ENCODE results near the gene INHBC.
"Not testable (repeated sequence)": the region's sequence is repeated elsewhere in the genome, so short reads cannot be mapped to it uniquely, and the experiment has no call there.

Gene INHBC

GRCh38 chr12:57488402-57489156, 54.0 kb downstream of the INHBC start:
- no peak for DNase-seq

DNA sequence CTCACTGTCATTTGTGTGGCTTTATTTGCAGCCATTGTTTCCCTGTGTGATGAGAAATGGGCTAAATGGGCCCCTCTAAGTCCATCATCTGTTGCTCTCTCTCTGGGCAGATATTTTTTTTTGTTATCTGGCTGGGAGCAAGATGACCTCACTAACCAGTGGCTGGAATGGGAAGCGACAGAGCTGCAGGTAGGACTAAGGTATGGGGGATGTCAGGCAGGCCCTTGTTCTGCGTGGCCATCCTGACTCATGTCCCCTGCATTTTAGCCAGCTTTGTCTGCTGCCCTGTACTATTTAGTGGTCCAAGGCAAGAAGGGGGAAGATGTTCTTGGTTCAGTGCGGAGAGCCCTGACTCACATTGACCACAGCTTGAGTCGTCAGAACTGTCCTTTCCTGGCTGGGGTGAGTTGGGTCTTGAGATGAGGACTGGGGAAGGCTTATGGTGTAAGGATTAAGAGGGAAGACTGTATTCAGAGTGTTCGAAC, 54.6 kb downstream of the INHBC start:
- DNase-seq, result no peak

- DNase-seq, result no peak
Measured at GRCh38 chr12:57490126-57490525, 55.5 kb downstream of the INHBC start.

DNA sequence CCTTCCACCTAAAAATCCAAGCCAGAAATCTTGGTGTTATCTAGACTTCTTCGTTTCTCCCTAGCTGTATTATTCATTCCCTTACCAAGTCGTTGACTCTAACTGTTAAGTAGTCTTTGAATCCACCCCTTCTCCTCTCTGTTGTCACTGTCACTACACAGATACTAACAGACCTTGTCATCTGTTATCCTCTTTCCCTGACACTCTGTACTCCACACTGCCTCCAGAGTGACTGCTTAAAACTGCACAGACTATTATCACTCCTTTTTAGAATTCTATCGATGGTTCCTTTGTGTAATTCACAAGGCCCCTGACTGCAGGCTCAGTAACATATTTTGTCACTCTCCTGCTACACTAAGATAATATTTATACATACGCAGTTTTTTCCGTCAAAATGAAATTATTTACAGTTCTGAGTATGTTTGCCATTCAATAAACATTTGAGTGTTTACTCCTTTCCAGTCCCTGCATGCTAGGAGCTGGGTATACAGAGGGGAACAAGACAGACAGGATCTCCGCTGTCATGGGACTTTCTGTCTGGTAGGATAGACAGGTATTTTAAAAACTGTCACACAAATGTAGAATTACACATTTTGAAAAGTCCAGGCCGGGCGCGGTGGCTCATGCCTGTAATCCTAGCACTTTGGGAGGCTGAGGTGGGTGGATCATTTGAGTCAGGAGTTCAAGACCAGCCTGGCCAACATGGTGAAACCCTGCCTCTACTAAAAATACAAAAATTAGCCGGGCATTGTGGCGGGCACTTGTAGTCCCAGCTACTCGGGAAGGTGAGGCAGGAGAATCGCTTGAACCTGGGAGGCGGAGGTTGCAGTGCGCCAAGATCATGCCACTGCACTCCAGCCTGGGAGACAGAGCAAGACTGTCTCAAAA, 57.1 kb downstream of the INHBC start:
- DNase-seq, result no peak

- not testable (repeated sequence) for DNase-seq
Measured at GRCh38 chr12:57495051-57495701, 60.6 kb downstream of the INHBC start.

DNA sequence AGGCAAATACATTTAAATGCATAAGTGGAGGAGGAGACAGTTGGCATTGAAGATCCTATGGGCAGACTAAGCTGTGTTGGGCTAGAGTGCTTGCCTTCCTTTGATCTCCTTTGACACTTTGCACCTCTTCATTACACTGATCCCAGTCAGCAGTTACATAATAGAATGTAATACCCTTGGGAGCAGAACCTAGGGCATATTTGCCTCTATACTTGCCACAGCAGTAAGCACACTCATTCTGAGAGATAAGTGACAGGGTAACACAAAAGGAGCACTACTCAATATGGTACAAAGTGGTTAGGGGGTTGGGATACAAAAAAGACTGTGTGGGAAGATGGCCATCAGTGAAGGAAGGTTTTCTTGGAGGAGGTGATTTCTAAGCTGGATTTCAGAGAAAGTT, 62.2 kb downstream of the INHBC start:
- DNase-seq, result no peak

- DNase-seq, result no peak
Measured at GRCh38 chr12:57497223-57498131, 62.9 kb downstream of the INHBC start.

- no peak for DNase-seq
Measured at GRCh38 chr12:57498132-57498502, 63.5 kb downstream of the INHBC start.

- no peak for DNase-seq
Measured at GRCh38 chr12:57498571-57498970, 64.0 kb downstream of the INHBC start.

GRCh38 chr12:57500213-57500612, 65.6 kb downstream of the INHBC start:
- DNase-seq, result no peak

All from NCI-H1930 (cell line).